HG03442 (cell line): ENCODE measurements around the gene ATN1.
"Not testable (repeated sequence)": the region's sequence is repeated elsewhere in the genome, so short reads cannot be mapped to it uniquely, and the experiment has no call there.

Experiments used
- ATAC-seq: cut with Tn5 transposase; IDR thresholded peaks from one replicate; pipeline ENCODE4 v1.9.1; 2021; ENCODE audit warnings: mild to moderate bottlenecking, moderate library complexity; ENCODE audit not compliant: unreplicated experiment

ATN1 gene, protein sequence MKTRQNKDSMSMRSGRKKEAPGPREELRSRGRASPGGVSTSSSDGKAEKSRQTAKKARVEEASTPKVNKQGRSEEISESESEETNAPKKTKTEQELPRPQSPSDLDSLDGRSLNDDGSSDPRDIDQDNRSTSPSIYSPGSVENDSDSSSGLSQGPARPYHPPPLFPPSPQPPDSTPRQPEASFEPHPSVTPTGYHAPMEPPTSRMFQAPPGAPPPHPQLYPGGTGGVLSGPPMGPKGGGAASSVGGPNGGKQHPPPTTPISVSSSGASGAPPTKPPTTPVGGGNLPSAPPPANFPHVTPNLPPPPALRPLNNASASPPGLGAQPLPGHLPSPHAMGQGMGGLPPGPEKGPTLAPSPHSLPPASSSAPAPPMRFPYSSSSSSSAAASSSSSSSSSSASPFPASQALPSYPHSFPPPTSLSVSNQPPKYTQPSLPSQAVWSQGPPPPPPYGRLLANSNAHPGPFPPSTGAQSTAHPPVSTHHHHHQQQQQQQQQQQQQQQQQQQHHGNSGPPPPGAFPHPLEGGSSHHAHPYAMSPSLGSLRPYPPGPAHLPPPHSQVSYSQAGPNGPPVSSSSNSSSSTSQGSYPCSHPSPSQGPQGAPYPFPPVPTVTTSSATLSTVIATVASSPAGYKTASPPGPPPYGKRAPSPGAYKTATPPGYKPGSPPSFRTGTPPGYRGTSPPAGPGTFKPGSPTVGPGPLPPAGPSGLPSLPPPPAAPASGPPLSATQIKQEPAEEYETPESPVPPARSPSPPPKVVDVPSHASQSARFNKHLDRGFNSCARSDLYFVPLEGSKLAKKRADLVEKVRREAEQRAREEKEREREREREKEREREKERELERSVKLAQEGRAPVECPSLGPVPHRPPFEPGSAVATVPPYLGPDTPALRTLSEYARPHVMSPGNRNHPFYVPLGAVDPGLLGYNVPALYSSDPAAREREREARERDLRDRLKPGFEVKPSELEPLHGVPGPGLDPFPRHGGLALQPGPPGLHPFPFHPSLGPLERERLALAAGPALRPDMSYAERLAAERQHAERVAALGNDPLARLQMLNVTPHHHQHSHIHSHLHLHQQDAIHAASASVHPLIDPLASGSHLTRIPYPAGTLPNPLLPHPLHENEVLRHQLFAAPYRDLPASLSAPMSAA (N-terminal part only)

GRCh38 chr12:6927379-6928021 lies at the start of gene ATN1:
Gene ATN1 (plus strand): TSS chr12:6927959. CDS start chr12:6934002, 6,043 bp downstream.
- no peak for ATAC-seq

DNA sequence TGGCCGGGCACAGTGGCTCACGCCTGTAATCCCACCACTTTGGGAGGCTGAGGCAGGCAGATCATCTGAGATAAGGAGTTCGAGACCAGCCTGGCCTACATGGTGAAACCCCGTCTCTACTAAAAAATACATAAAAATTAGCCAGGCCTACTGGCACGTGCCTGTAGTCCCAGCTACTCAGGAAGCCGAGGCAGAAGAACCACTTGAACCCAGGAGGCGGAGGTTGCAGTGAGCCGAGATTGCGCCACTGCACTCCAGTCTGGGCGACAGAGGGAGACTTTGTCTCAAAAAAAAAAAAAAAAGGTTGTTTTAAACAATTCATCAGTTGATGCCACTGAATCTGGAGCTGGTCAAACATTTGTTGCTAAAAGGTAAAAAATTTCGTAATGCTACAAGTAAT lies 47.9 kb upstream of the ATN1 start:
- ATAC-seq: not testable (repeated sequence)

- no peak for ATAC-seq
Measured at GRCh38 chr12:6883252-6883651, 44.5 kb upstream of the ATN1 start.

GRCh38 chr12:6883683-6884082 lies 44.1 kb upstream of the ATN1 start:
- no peak for ATAC-seq

DNA sequence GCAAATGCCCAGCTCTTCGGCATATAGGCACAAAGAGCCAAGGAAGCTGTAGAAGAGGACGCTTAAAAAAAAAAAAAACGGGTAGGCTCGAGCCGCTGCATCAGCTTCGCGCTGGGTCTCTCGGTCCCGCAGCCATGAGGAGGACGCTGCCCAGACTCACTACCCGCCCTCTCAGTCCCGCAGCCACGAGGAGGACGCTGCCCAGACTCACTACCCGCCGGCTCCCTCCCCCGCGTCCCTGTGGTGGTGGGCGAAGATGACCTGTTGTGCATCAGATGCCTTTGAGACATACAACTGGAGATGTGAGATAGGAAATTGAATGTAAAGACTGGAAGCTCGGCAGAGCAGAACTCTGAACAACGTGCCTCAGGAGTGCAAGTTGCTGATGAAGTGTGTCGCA lies 43.2 kb upstream of the ATN1 start:
- no peak for ATAC-seq

DNA sequence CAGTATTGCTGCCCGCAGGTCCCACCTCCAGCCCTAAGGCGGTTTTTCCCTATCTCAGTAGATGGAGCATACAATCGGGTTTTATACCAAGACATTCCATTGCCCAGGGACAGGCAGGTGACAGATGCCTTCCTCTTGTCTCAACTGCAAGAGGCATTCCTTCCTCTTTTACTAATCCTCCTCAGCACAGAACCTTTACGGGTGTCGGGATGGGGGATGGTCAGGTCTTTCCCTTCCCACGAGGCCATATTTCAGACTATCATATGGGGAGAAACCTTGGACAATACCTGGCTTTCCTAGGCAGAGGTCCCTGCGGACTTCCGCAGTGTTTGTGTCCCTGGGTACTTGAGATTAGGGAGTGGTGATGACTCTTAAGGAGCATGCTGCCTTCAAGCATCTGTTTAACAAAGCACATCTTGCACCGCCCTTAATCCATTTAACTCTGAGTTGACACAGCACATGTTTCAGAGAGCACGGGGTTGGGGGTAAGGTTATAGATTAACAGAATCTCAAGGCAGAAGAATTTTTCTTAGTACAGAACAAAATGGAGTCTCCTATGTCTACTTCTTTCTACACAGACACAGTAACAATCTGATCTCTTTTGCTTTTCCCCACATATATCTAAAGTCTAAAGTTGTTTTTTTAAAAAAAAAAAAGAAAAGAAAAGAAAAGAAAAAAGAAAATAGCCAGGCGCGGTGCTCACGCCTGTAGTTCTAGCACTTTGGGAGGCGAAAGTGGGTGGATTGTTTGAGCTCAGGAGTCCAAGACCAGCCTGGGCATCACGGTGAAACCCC lies 41.4 kb upstream of the ATN1 start:
- ATAC-seq: not testable (repeated sequence)

- no peak for ATAC-seq
Measured at GRCh38 chr12:6887460-6887859, 40.3 kb upstream of the ATN1 start.

GRCh38 chr12:6888360-6888759 lies 39.4 kb upstream of the ATN1 start:
- ATAC-seq: no peak

GRCh38 chr12:6888794-6889193 lies 39.0 kb upstream of the ATN1 start:
- ATAC-seq: not testable (repeated sequence)

DNA sequence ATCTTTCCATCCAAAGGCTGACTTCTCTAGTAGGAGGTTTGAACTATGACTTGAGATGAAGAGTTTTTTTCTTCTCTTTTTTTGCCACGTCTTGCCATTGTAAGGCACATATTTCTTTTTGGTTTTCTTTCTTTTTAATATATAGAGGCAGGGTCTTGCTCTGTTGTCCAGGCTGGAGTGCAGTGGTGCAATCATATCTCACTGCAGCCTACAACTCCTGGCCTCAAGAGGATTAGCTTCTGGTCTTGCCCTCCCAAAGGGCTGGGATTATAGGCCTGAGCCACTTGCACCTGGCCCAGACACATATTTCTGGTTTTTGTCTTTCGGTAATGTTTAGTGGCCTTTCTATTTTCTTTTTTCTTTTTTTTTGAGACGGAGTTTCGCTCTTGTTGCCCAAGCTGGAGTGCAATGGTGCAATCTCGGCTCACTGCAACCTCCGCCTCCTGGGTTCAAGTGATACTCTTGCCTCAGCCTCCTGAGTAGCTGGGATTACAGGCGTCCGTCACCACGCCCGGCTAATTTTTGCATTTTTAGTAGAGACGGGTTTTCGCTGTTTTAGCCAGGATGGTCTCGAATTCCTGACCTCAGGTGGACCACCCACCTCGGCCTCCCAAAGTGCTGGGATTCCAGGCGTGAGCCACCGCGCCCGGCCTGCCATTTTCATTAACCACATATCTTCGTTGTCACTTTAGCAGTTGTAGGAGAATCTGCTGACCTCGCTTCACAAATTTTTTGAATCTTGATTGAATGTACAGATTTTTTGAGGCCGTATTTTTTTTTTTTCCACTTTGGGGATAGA lies 37.8 kb upstream of the ATN1 start:
- ATAC-seq: not testable (repeated sequence)

DNA sequence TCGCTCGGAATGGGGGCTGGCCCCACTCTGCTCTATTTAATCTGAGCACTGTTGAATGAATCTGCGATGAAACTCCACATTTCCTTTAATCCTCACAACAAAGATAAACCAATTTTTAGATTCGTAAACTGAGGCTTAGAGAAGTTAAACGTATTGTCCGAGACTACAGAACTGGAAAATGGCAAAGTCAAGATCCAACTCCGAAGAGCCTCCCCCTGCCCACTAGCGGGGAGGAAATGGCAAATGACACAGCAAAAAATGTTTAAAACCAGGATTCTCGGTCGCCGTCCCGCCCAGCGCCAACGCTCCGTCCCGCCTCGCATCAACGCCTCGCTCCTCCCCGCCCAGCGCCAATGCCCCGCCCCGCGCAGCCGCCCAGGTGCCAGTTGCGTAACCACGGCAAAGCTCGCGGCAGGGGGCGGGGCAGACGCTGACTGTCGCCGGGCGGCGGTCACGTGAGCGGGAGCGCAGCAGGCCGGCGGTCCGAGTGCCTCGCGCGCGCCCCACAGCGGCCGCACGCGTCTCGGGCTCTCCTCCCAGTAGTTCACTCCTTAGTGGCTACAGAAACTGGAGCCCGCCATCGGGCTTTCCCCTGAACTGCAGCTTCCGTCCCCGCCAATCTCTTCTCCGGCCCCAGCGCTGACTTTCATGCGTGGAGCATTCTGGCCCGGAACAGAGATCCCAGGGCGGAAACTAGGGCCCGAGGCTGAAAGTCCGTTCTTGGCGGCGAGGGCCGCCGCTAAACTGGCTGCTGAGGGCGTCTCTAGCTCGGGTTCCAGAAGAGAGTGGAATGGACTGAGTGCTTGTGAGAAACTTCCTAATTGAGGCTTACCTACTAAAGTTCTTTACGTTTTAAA lies 36.7 kb upstream of the ATN1 start:
- peak; percentile 92 for ATAC-seq

DNA sequence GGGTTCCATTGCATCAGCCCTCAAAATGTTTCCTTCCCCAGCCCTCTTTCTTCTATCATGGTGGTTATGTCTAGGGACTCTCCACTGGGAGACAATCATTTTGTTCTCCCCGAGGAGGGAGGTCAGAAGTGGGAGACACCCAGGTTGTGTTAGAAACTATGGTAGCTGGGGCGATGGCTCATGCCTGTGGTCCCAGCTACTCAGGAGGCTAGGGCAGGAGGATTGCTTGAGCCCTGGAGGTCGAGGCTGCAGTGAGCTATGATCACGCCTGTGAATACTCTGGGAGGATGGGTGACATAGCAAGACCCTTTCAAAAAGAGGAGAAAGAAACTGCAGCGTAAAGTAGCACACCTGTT lies 36.1 kb upstream of the ATN1 start:
- ATAC-seq: no peak

GRCh38 chr12:6892683-6893082 lies 35.1 kb upstream of the ATN1 start:
- not testable (repeated sequence) for ATAC-seq

DNA sequence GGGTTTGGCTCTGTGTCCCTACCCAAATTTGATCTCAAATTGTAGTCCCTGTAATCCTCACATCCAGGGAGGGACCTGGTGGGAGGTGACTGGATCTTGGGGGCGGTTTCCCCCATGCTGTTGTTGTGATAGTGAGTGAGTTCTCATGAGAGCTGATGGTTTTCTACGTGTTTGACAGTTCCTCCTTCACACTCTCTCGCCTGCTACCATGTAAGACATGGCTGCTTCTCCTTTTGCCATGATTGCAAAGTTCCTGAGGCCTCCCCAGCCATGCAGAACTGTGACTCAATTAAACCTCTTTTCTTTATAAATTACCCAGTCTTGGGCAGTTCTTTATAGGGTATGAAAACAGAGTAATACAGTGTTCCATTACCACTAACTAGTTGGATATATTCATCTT lies 33.4 kb upstream of the ATN1 start:
- ATAC-seq: no peak

DNA sequence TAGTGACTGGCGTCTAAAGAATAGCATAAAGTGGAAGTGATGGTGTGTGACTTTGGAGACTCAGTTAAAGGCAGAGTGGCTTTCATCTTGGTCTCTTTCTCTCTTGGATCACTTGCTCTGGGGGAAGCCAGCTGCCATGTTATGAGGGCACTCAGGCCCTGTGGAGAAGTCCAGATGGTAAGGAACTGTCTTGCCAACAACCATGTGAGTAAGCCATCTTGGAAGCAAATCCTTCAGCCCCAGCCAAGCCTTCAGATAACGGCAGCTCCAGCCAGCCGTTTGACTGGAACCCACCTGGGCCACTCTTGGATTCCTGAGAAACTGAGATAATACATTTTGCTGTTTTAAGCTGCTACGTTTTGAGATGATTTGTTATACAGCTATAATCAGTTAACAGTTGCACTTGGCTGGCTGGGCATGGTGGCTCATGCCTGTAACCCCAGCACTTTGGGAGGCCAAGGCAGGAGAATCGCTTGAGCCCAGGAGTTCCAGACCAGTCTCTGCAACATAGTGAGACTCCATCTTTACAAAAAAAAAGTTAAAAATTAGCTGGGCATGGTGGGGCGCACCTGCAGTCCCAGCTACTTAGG lies 30.8 kb upstream of the ATN1 start:
- ATAC-seq: no peak

GRCh38 chr12:6899427-6899826 lies 28.3 kb upstream of the ATN1 start:
- no peak for ATAC-seq

- ATAC-seq: no peak
Measured at GRCh38 chr12:6899837-6900519, 27.8 kb upstream of the ATN1 start.
